ENCODE data around the gene SLC1A2.

The SLC1A2 gene

GRCh38 chr11:35330156-35330889 is 89.0 kb downstream of the SLC1A2 start:
- no peak overlapping the region for H3K4me3 ChIP-seq (ENCODE audit: low read depth in 1 of 2, low read length in 2 of 2)
- no peaks in the 10 kb centered on the region for H3K27me3 ChIP-seq (ENCODE audit: control insufficient read depth in 1 of 2, insufficient read depth in 2 of 2, low read length in 2 of 2)
- no peak overlapping the region for H3K9ac ChIP-seq (ENCODE audit: low read depth in 1 of 2, low read length in 2 of 2)
- H3K4me1 ChIP-seq (ENCODE audit: control insufficient read depth in 1 of 2, insufficient read depth in 2 of 2, low read length in 2 of 2) = no peaks in the 10 kb centered on the region
- H3K27ac ChIP-seq (ENCODE audit: low read depth, low read length) = no peak overlapping the region
- H3K36me3 ChIP-seq (ENCODE audit: control insufficient read depth in 1 of 2, insufficient read depth in 2 of 2, low read length in 2 of 2) = no peaks in the 10 kb centered on the region
- H3K9me3 ChIP-seq (ENCODE audit: control insufficient read depth in 1 of 2, low read length in 2 of 2) = no peaks in the 10 kb centered on the region

GRCh38 chr11:35327829-35328228 is 91.5 kb downstream of the SLC1A2 start:
- Histone ChIP-seq H3K4me1 (ENCODE audit: control insufficient read depth in 1 of 2, insufficient read depth in 2 of 2, low read length in 2 of 2) (no peaks in the 10 kb centered on the region), H3K27me3 (ENCODE audit: control insufficient read depth in 1 of 2, insufficient read depth in 2 of 2, low read length in 2 of 2) (no peaks in the 10 kb centered on the region)

GRCh38 chr11:35326266-35326879 is 93.0 kb downstream of the SLC1A2 start:
- no peaks in the 10 kb centered on the region for H3K4me1 ChIP-seq (ENCODE audit: control insufficient read depth in 1 of 2, insufficient read depth in 2 of 2, low read length in 2 of 2)
- H3K27ac ChIP-seq (ENCODE audit: low read depth, low read length) = no peak overlapping the region
- no peaks in the 10 kb centered on the region for H3K27me3 ChIP-seq (ENCODE audit: control insufficient read depth in 1 of 2, insufficient read depth in 2 of 2, low read length in 2 of 2)
- H3K9ac ChIP-seq (ENCODE audit: low read depth in 1 of 2, low read length in 2 of 2) = no peak overlapping the region
- no peaks in the 10 kb centered on the region for H3K36me3 ChIP-seq (ENCODE audit: control insufficient read depth in 1 of 2, insufficient read depth in 2 of 2, low read length in 2 of 2)
- H3K4me3 ChIP-seq (ENCODE audit: low read depth in 1 of 2, low read length in 2 of 2) = no peak overlapping the region
- H3K9me3 ChIP-seq (ENCODE audit: control insufficient read depth in 1 of 2, low read length in 2 of 2) = no peaks in the 10 kb centered on the region

More at GRCh38 chr11:35327829-35328228, 91.5 kb downstream of the SLC1A2 start:
- no peaks in the 10 kb centered on the region for H3K9me3 ChIP-seq (ENCODE audit: control insufficient read depth in 1 of 2, low read length in 2 of 2)
- no peak overlapping the region for H3K9ac ChIP-seq (ENCODE audit: low read depth in 1 of 2, low read length in 2 of 2)
- H3K27ac ChIP-seq (ENCODE audit: low read depth, low read length) = no peak overlapping the region
- no peaks in the 10 kb centered on the region for H3K36me3 ChIP-seq (ENCODE audit: control insufficient read depth in 1 of 2, insufficient read depth in 2 of 2, low read length in 2 of 2)
- no peak overlapping the region for H3K4me3 ChIP-seq (ENCODE audit: low read depth in 1 of 2, low read length in 2 of 2)

- H3K9me3 ChIP-seq (ENCODE audit: control insufficient read depth in 1 of 2, low read length in 2 of 2) = no peaks in the 10 kb centered on the region
- no peaks in the 10 kb centered on the region for H3K4me1 ChIP-seq (ENCODE audit: control insufficient read depth in 1 of 2, insufficient read depth in 2 of 2, low read length in 2 of 2)
- H3K27ac ChIP-seq (ENCODE audit: low read depth, low read length) = no peak overlapping the region
- no peak overlapping the region for H3K9ac ChIP-seq (ENCODE audit: low read depth in 1 of 2, low read length in 2 of 2)
- H3K4me3 ChIP-seq (ENCODE audit: low read depth in 1 of 2, low read length in 2 of 2) = no peak overlapping the region
- H3K27me3 ChIP-seq (ENCODE audit: control insufficient read depth in 1 of 2, insufficient read depth in 2 of 2, low read length in 2 of 2) = no peaks in the 10 kb centered on the region
- H3K36me3 ChIP-seq (ENCODE audit: control insufficient read depth in 1 of 2, insufficient read depth in 2 of 2, low read length in 2 of 2) = no peaks in the 10 kb centered on the region
Observed at GRCh38 chr11:35324981-35325380, 94.4 kb downstream of the SLC1A2 start.

- no peaks in the 10 kb centered on the region for H3K36me3 ChIP-seq (ENCODE audit: control insufficient read depth in 1 of 2, insufficient read depth in 2 of 2, low read length in 2 of 2)
- H3K4me1 ChIP-seq (ENCODE audit: control insufficient read depth in 1 of 2, insufficient read depth in 2 of 2, low read length in 2 of 2) = no peaks in the 10 kb centered on the region
- no peak overlapping the region for H3K4me3 ChIP-seq (ENCODE audit: low read depth in 1 of 2, low read length in 2 of 2)
- no peak overlapping the region for H3K27ac ChIP-seq (ENCODE audit: low read depth, low read length)
- H3K9ac ChIP-seq (ENCODE audit: low read depth in 1 of 2, low read length in 2 of 2) = no peak overlapping the region
- no peaks in the 10 kb centered on the region for H3K9me3 ChIP-seq (ENCODE audit: control insufficient read depth in 1 of 2, low read length in 2 of 2)
- no peaks in the 10 kb centered on the region for H3K27me3 ChIP-seq (ENCODE audit: control insufficient read depth in 1 of 2, insufficient read depth in 2 of 2, low read length in 2 of 2)
Observed at GRCh38 chr11:35324183-35324886, 95.0 kb downstream of the SLC1A2 start.

- no peak overlapping the region for H3K9ac ChIP-seq (ENCODE audit: low read depth in 1 of 2, low read length in 2 of 2)
- H3K27me3 ChIP-seq (ENCODE audit: control insufficient read depth in 1 of 2, insufficient read depth in 2 of 2, low read length in 2 of 2) = no peaks in the 10 kb centered on the region
- no peaks in the 10 kb centered on the region for H3K4me1 ChIP-seq (ENCODE audit: control insufficient read depth in 1 of 2, insufficient read depth in 2 of 2, low read length in 2 of 2)
- no peaks in the 10 kb centered on the region for H3K9me3 ChIP-seq (ENCODE audit: control insufficient read depth in 1 of 2, low read length in 2 of 2)
- H3K4me3 ChIP-seq (ENCODE audit: low read depth in 1 of 2, low read length in 2 of 2) = no peak overlapping the region
- H3K36me3 ChIP-seq (ENCODE audit: control insufficient read depth in 1 of 2, insufficient read depth in 2 of 2, low read length in 2 of 2) = no peaks in the 10 kb centered on the region
- H3K27ac ChIP-seq (ENCODE audit: low read depth, low read length) = no peak overlapping the region
Observed at GRCh38 chr11:35323076-35323868, 96.1 kb downstream of the SLC1A2 start.

GRCh38 chr11:35322318-35322979 is 96.9 kb downstream of the SLC1A2 start:
- Histone ChIP-seq H3K27me3 (ENCODE audit: control insufficient read depth in 1 of 2, insufficient read depth in 2 of 2, low read length in 2 of 2) (no peaks in the 10 kb centered on the region), H3K9me3 (ENCODE audit: control insufficient read depth in 1 of 2, low read length in 2 of 2) (no peaks in the 10 kb centered on the region), H3K4me1 (ENCODE audit: control insufficient read depth in 1 of 2, insufficient read depth in 2 of 2, low read length in 2 of 2) (no peaks in the 10 kb centered on the region), H3K4me3 (ENCODE audit: low read depth in 1 of 2, low read length in 2 of 2) (no peak overlapping the region), H3K9ac (ENCODE audit: low read depth in 1 of 2, low read length in 2 of 2) (no peak overlapping the region), H3K36me3 (ENCODE audit: control insufficient read depth in 1 of 2, insufficient read depth in 2 of 2, low read length in 2 of 2) (no peaks in the 10 kb centered on the region), H3K27ac (ENCODE audit: low read depth, low read length) (no peak overlapping the region)

- H3K9me3 ChIP-seq (ENCODE audit: control insufficient read depth in 1 of 2, low read length in 2 of 2) = no peaks in the 10 kb centered on the region
- H3K27me3 ChIP-seq (ENCODE audit: control insufficient read depth in 1 of 2, insufficient read depth in 2 of 2, low read length in 2 of 2) = no peaks in the 10 kb centered on the region
- H3K9ac ChIP-seq (ENCODE audit: low read depth in 1 of 2, low read length in 2 of 2) = no peak overlapping the region
- H3K36me3 ChIP-seq (ENCODE audit: control insufficient read depth in 1 of 2, insufficient read depth in 2 of 2, low read length in 2 of 2) = no peaks in the 10 kb centered on the region
- H3K27ac ChIP-seq (ENCODE audit: low read depth, low read length) = no peak overlapping the region
- H3K4me1 ChIP-seq (ENCODE audit: control insufficient read depth in 1 of 2, insufficient read depth in 2 of 2, low read length in 2 of 2) = no peaks in the 10 kb centered on the region
- no peak overlapping the region for H3K4me3 ChIP-seq (ENCODE audit: low read depth in 1 of 2, low read length in 2 of 2)
Observed at GRCh38 chr11:35321532-35322317, 97.6 kb downstream of the SLC1A2 start.

GRCh38 chr11:35321111-35321510 is 98.2 kb downstream of the SLC1A2 start:
- H3K9ac ChIP-seq (ENCODE audit: low read depth in 1 of 2, low read length in 2 of 2) = no peak overlapping the region
- no peak overlapping the region for H3K4me3 ChIP-seq (ENCODE audit: low read depth in 1 of 2, low read length in 2 of 2)
- no peaks in the 10 kb centered on the region for H3K4me1 ChIP-seq (ENCODE audit: control insufficient read depth in 1 of 2, insufficient read depth in 2 of 2, low read length in 2 of 2)
- no peaks in the 10 kb centered on the region for H3K9me3 ChIP-seq (ENCODE audit: control insufficient read depth in 1 of 2, low read length in 2 of 2)
- no peaks in the 10 kb centered on the region for H3K27me3 ChIP-seq (ENCODE audit: control insufficient read depth in 1 of 2, insufficient read depth in 2 of 2, low read length in 2 of 2)
- no peaks in the 10 kb centered on the region for H3K36me3 ChIP-seq (ENCODE audit: control insufficient read depth in 1 of 2, insufficient read depth in 2 of 2, low read length in 2 of 2)
- no peak overlapping the region for H3K27ac ChIP-seq (ENCODE audit: low read depth, low read length)
